ENCODE data around the gene PLBD2. TPM values are rescaled to one million over a fixed set of nuclear protein-coding genes. Genes with fewer than 3 reads are reported as not detected.

Gene PLBD2
- total RNA-seq, 1 experiment from 2014 or later = 36.8 TPM

GRCh38 chr12:113396200-113396599 is 37.8 kb downstream of the PLBD2 start:
- TF ChIP-seq CTCF (conservative IDR thresholded peaks at IDR 0.05; ENCODE audit: low read depth, low read length) = no peak
- no peak for TF ChIP-seq EZH2 (IDR thresholded peaks at IDR 0.05; ENCODE audit: borderline replicate concordance, low read depth, low read length, poor library complexity, severe bottlenecking)
- intact Hi-C loops (cut with micrococcal nuclease; ENCODE audit: unreplicated experiment) = no loop called here
- ChIA-PET POLR2A (ENCODE audit: low non-redundant PET) (no interaction called here), CTCF (no interaction called here)
- Histone ChIP-seq H3K27me3 (replicated peaks; ENCODE audit: insufficient read depth, low read depth, low read length, poor library complexity) (no peaks in the 10 kb centered on the region), H3K4me1 (ENCODE audit: insufficient read depth, low read length, poor library complexity, severe bottlenecking) (no peaks in the 10 kb centered on the region), H3K27ac (ENCODE audit: low read depth, low read length, poor library complexity, severe bottlenecking) (no peak overlapping the region), H3K9me3 (ENCODE audit: low read depth, low read length, poor library complexity, severe bottlenecking) (no peaks in the 10 kb centered on the region), H3K4me3 (ENCODE audit: low read depth, low read length, poor library complexity, severe bottlenecking) (no peak overlapping the region), H3K36me3 (ENCODE audit: insufficient read depth, low read length, poor library complexity, severe bottlenecking) (no peaks in the 10 kb centered on the region)
- peak; percentile 23 for DNase-seq (ENCODE audit: low spot score)
- BruUV-seq (replicated peaks) = no TSS peak

- BruUV-seq (replicated peaks) = no TSS peak
- intact Hi-C loops (cut with micrococcal nuclease; ENCODE audit: unreplicated experiment) = no loop called here
- no peaks in the 10 kb centered on the region for H3K27me3 ChIP-seq (replicated peaks; ENCODE audit: insufficient read depth, low read depth, low read length, poor library complexity)
- no peaks in the 10 kb centered on the region for H3K9me3 ChIP-seq (ENCODE audit: low read depth, low read length, poor library complexity, severe bottlenecking)
- H3K4me3 ChIP-seq (ENCODE audit: low read depth, low read length, poor library complexity, severe bottlenecking) = no peak overlapping the region
- no peak for DNase-seq (ENCODE audit: low spot score)
- H3K27ac ChIP-seq (ENCODE audit: low read depth, low read length, poor library complexity, severe bottlenecking) = no peak overlapping the region
- TF ChIP-seq EZH2 (IDR thresholded peaks at IDR 0.05; ENCODE audit: borderline replicate concordance, low read depth, low read length, poor library complexity, severe bottlenecking) = no peak
- no peak for TF ChIP-seq CTCF (conservative IDR thresholded peaks at IDR 0.05; ENCODE audit: low read depth, low read length)
- H3K36me3 ChIP-seq (ENCODE audit: insufficient read depth, low read length, poor library complexity, severe bottlenecking) = no peaks in the 10 kb centered on the region
- H3K4me1 ChIP-seq (ENCODE audit: insufficient read depth, low read length, poor library complexity, severe bottlenecking) = no peaks in the 10 kb centered on the region
- ChIA-PET POLR2A (ENCODE audit: low non-redundant PET) (no interaction called here), CTCF (no interaction called here)
Measured at GRCh38 chr12:113396828-113397496, 38.6 kb downstream of the PLBD2 start.

- Histone ChIP-seq H3K27ac (ENCODE audit: low read depth, low read length, poor library complexity, severe bottlenecking) (no peak overlapping the region), H3K27me3 (replicated peaks; ENCODE audit: insufficient read depth, low read depth, low read length, poor library complexity) (no peaks in the 10 kb centered on the region), H3K9me3 (ENCODE audit: low read depth, low read length, poor library complexity, severe bottlenecking) (no peaks in the 10 kb centered on the region), H3K4me1 (ENCODE audit: insufficient read depth, low read length, poor library complexity, severe bottlenecking) (no peaks in the 10 kb centered on the region), H3K36me3 (ENCODE audit: insufficient read depth, low read length, poor library complexity, severe bottlenecking) (no peaks in the 10 kb centered on the region), H3K4me3 (ENCODE audit: low read depth, low read length, poor library complexity, severe bottlenecking) (no peak overlapping the region)
- POLR2A ChIA-PET (ENCODE audit: low non-redundant PET) = no interaction called here
- CTCF ChIA-PET = no interaction called here
- BruUV-seq (replicated peaks) = no TSS peak
- intact Hi-C loops (cut with micrococcal nuclease; ENCODE audit: unreplicated experiment) = no loop called here
- TF ChIP-seq CTCF (conservative IDR thresholded peaks at IDR 0.05; ENCODE audit: low read depth, low read length) (no peak), EZH2 (IDR thresholded peaks at IDR 0.05; ENCODE audit: borderline replicate concordance, low read depth, low read length, poor library complexity, severe bottlenecking) (no peak)
- no peak for DNase-seq (ENCODE audit: low spot score)
Measured at GRCh38 chr12:113397497-113398197, 39.3 kb downstream of the PLBD2 start.

All from A673 (cell line).